HEK293 (cell line): ENCODE data around the gene RHOT2.
A peak's percentile ranks its signal among the peaks of the same experiment; 100 is the strongest.

Source experiments
- CTCF ChIA-PET: fragments of 350-600 bp; formaldehyde crosslinking; extraction: SDS; loops from one replicate; lab custom pipeline; 2021; ENCODE audit warnings: antibody characterized with exemption; lab: Yijun Ruan, JAX
- POLR2A ChIA-PET: fragments of 300-600 bp; formaldehyde crosslinking; extraction: SDS; loops from one replicate; lab custom pipeline; 2020; ENCODE audit warnings: antibody characterized with exemption, inconsistent platforms; lab: Yijun Ruan, JAX
- H3K27ac ChIP-seq: fragments of 200-500 bp; sonication (Bioruptor generic); 2 replicates; pipeline ENCODE4 v1.5.1; 2014; ENCODE audit warnings: low read depth, low read length, control low read depth, inconsistent platforms; ENCODE audit errors: extremely low read depth
- H3K36me3 ChIP-seq, 2 experiments: fragments of 200-500 bp in 1 of 2; sonication (Bioruptor generic) in 1 of 2; 1 replicate in 1 of 2; 2 replicates in 1 of 2; pipeline ENCODE4 v1.5.1; 2014 to 2017; ENCODE audit warnings: inconsistent platforms in 2 of 2, low read length in 2 of 2; ENCODE audit not compliant: control insufficient read depth in 2 of 2, insufficient read depth in 1 of 2
- H3K4me1 ChIP-seq: fragments of 200-500 bp; sonication (Bioruptor generic); 2 replicates; pipeline ENCODE4 v1.5.1; 2014; ENCODE audit warnings: mild to moderate bottlenecking, low read length, inconsistent platforms; ENCODE audit not compliant: control insufficient read depth, insufficient read depth
- H3K4me3 ChIP-seq: 2 replicates; pipeline ENCODE4 v1.5.1; 2011; ENCODE audit warnings: low read depth, mild to moderate bottlenecking, control low read depth, low read length, moderate library complexity
- H3K9me3 ChIP-seq: fragments of 200-500 bp; sonication (Bioruptor generic); 2 replicates; pipeline ENCODE4 v1.5.1; 2014; ENCODE audit warnings: low read depth, low read length, inconsistent platforms; ENCODE audit not compliant: control insufficient read depth, insufficient read depth
- OSR2 ChIP-seq: fragments of 450-650 bp; formaldehyde crosslinking; IDR thresholded peaks from 2 replicates; pipeline ENCODE4 v1.5.1; 2016; ENCODE audit warnings: missing biosample characterization, missing genetic modification characterization
- PRDM10 ChIP-seq: fragments of 450-650 bp; formaldehyde crosslinking; IDR thresholded peaks from 2 replicates; pipeline ENCODE4 v1.5.1; 2016; ENCODE audit warnings: missing biosample characterization, missing genetic modification characterization
- ZBTB8A ChIP-seq: fragments of 450-650 bp; formaldehyde crosslinking; IDR thresholded peaks from 2 replicates; pipeline ENCODE4 v1.5.1; 2016; ENCODE audit warnings: missing biosample characterization, missing genetic modification characterization
- ZNF19 ChIP-seq: fragments of 450-650 bp; formaldehyde crosslinking; IDR thresholded peaks from 2 replicates; pipeline ENCODE4; 2016; ENCODE audit warnings: missing biosample characterization, missing genetic modification characterization, low read depth
- ZNF366 ChIP-seq: fragments of 450-650 bp; formaldehyde crosslinking; conservative IDR thresholded peaks from 2 replicates; pipeline ENCODE4 v1.5.1; 2016; ENCODE audit warnings: missing biosample characterization, missing genetic modification characterization
- ZNF449 ChIP-seq: fragments of 450-650 bp; formaldehyde crosslinking; IDR thresholded peaks from 2 replicates; pipeline ENCODE4 v1.5.1; 2017; ENCODE audit warnings: missing biosample characterization, mild to moderate bottlenecking, missing genetic modification characterization, moderate library complexity
- ZSCAN16 ChIP-seq: fragments of 450-650 bp; formaldehyde crosslinking; IDR thresholded peaks from 2 replicates; pipeline ENCODE4 v1.5.1; 2016; ENCODE audit warnings: missing biosample characterization, missing genetic modification characterization
- ZSCAN30 ChIP-seq: fragments of 450-650 bp; IDR thresholded peaks from 2 replicates; pipeline ENCODE4 v1.5.1; 2018; ENCODE audit warnings: missing biosample characterization, mild to moderate bottlenecking, missing genetic modification characterization, moderate library complexity
- TF ChIP-seq, protein P1 (sequence below): fragments of 450-650 bp; formaldehyde crosslinking; IDR thresholded peaks from 2 replicates; pipeline ENCODE4 v1.5.1; 2016; ENCODE audit warnings: missing biosample characterization, missing genetic modification characterization
- TF ChIP-seq, protein P2 (sequence below): fragments of 450-650 bp; formaldehyde crosslinking; IDR thresholded peaks from 2 replicates; pipeline ENCODE4 v1.5.1; 2016; ENCODE audit warnings: missing biosample characterization, missing genetic modification characterization
- TF ChIP-seq, protein P3 (sequence below): fragments of 450-650 bp; formaldehyde crosslinking; optimal IDR thresholded peaks from 2 replicates; pipeline ENCODE3; 2016; ENCODE audit warnings: missing biosample characterization, mild to moderate bottlenecking, missing genetic modification characterization

The RHOT2 gene

DNA sequence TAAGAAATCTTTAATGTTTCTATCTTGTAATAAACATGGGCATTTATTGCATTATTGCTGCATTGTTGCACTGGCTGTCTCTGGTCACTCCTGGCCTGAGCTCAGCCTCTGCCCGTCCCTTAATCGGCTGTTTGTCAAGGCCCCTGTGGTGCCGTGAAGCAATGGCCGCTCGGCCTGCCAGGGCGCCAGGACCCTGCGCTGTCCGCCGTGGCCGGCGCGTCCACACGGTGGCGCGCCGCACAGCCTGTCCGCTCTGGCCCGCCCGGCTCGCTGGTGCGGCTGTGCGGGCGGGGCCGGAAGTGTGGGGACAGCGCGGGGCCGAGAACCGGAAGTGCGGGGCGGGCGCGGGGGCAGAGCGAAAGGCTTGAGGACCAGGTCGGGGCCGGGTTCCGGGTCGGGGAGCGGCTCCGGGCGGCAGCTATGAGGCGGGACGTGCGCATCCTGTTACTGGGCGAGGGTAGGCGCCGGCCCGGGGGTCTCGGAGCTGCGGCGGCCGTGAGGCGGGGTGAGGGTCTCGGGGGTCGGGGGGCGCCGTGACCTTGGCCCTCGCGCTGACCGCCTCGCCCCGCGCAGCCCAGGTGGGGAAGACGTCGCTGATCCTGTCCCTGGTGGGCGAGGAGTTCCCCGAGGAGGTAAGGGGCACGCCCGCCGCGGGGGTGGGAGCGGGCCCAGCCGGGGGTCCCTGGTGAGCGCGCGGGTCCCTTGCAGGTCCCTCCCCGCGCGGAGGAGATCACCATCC lies at the start of gene RHOT2 (continued):
- TF ChIP-seq, protein P1, sequence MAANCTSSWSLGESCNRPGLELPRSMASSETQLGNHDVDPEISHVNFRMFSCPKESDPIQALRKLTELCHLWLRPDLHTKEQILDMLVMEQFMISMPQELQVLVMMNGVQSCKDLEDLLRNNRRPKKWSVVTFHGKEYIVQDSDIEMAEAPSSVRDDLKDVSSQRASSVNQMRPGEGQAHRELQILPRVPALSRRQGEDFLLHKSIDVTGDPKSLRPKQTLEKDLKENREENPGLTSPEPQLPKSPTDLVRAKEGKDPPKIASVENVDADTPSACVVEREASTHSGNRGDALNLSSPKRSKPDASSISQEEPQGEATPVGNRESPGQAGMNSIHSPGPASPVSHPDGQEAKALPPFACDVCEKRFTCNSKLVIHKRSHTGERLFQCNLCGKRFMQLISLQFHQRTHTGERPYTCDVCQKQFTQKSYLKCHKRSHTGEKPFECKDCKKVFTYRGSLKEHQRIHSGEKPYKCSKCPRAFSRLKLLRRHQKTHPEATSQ (tag by site-specific recombination) = no peak
- TF ChIP-seq ZNF449 (no peak), ZBTB8A (tag by site-specific recombination) (peak; percentile 34; the same call in 1 of the 2 replicates), ZNF366 (no peak), ZSCAN16 (tag by site-specific recombination) (no peak), ZSCAN30 (tag by site-specific recombination) (peak; percentile 97)
- TF ChIP-seq, protein P2, sequence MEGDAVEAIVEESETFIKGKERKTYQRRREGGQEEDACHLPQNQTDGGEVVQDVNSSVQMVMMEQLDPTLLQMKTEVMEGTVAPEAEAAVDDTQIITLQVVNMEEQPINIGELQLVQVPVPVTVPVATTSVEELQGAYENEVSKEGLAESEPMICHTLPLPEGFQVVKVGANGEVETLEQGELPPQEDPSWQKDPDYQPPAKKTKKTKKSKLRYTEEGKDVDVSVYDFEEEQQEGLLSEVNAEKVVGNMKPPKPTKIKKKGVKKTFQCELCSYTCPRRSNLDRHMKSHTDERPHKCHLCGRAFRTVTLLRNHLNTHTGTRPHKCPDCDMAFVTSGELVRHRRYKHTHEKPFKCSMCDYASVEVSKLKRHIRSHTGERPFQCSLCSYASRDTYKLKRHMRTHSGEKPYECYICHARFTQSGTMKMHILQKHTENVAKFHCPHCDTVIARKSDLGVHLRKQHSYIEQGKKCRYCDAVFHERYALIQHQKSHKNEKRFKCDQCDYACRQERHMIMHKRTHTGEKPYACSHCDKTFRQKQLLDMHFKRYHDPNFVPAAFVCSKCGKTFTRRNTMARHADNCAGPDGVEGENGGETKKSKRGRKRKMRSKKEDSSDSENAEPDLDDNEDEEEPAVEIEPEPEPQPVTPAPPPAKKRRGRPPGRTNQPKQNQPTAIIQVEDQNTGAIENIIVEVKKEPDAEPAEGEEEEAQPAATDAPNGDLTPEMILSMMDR (tag by site-specific recombination) = peak; percentile 56; the same call in 1 of the 2 replicates

- H3K4me1 ChIP-seq = no peaks in the 10 kb centered on the region; the same call in 1 of the 2 replicates
- no peaks in the 10 kb centered on the region for H3K36me3 ChIP-seq
- H3K9me3 ChIP-seq = no peaks in the 10 kb centered on the region
- TF ChIP-seq OSR2 (tag by site-specific recombination) = no peak
- TF ChIP-seq, protein P3, sequence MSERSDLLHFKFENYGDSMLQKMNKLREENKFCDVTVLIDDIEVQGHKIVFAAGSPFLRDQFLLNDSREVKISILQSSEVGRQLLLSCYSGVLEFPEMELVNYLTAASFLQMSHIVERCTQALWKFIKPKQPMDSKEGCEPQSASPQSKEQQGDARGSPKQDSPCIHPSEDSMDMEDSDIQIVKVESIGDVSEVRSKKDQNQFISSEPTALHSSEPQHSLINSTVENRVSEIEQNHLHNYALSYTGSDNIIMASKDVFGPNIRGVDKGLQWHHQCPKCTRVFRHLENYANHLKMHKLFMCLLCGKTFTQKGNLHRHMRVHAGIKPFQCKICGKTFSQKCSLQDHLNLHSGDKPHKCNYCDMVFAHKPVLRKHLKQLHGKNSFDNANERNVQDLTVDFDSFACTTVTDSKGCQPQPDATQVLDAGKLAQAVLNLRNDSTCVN (tag by site-specific recombination) = no peak
- TF ChIP-seq ZNF19 (tag by site-specific recombination) = no peak
- TF ChIP-seq ZSCAN30 (tag by site-specific recombination) = no peak
- TF ChIP-seq PRDM10 (tag by site-specific recombination) = no peak
- no peak overlapping the region for H3K4me3 ChIP-seq
- H3K27ac ChIP-seq = no peak overlapping the region
- ChIA-PET POLR2A (interaction anchor here (1.1 kb wide), 1 partner anchor 17 kb away, joined by 3 read pairs; the partner anchor contains the start of gene METTL26), CTCF (no interaction called here)
These were observed 48.3 kb upstream of the RHOT2 start for GRCh38 chr16:619476-620100.
